Endothelial cell of umbilical vein (primary cell): ENCODE results near the gene SUMO4. TPM values are rescaled to one million over a fixed set of nuclear protein-coding genes. Genes with fewer than 3 reads are reported as not detected.

Experiments
- BruUV-seq: library from RNA; stranded (reverse); fragments of 400-500 nt; replicated peaks from 2 replicates; lab custom pipeline; 2021; lab: Mats Ljungman, UMichigan
- CTCF ChIA-PET: fragments of 300-600, 350-600 bp; sonication (Branson Sonifier 250); formaldehyde crosslinking; loops from one replicate; lab custom pipeline; 2021; ENCODE audit warnings: antibody characterized with exemption, inconsistent platforms; lab: Charles Lee
- POLR2A ChIA-PET: fragments of 300-600, 350-600 bp; sonication (Branson Sonifier 250); formaldehyde crosslinking; loops from one replicate; lab custom pipeline; 2021; ENCODE audit warnings: antibody characterized with exemption, inconsistent platforms; lab: Charles Lee
- DNase-seq: peaks from one replicate; pipeline ENCODE4 v3.0.0-alpha.2; 2011; ENCODE audit warnings: low read depth, low spot score
- FAIRE-seq: peaks from 2 replicates; lab custom pipeline; 2011; peaks lifted over from hg19 to GRCh38; lab: Jason Lieb, UNC
- H2AFZ ChIP-seq: 2 replicates; pipeline ENCODE4 v1.6.0; 2012; ENCODE audit warnings: low read depth, low read length, control low read depth, inconsistent platforms
- H3K27ac ChIP-seq: 2 replicates; pipeline ENCODE4 v1.5.1; 2011; ENCODE audit warnings: low read depth, mild to moderate bottlenecking, control low read depth, low read length, moderate library complexity; ENCODE audit not compliant: insufficient read depth
- H3K27me3 ChIP-seq, 2 experiments: 2 replicates each; pipeline versions ENCODE4 v1.6.0 to v1.6.1; 2011; ENCODE audit warnings: low read length in 2 of 2, mixed read lengths in 1 of 2; ENCODE audit not compliant: control insufficient read depth in 2 of 2, insufficient read depth in 2 of 2
- H3K36me3 ChIP-seq, 2 experiments: 2 replicates in 1 of 2; 3 replicates in 1 of 2; pipeline ENCODE4 v1.5.1; 2011; ENCODE audit warnings: low read length in 2 of 2, mild to moderate bottlenecking in 1 of 2, moderate library complexity in 1 of 2; ENCODE audit not compliant: control insufficient read depth in 2 of 2, insufficient read depth in 2 of 2; ENCODE audit errors: extremely low read depth in 1 of 2
- H3K4me1 ChIP-seq: 3 replicates; pipeline ENCODE4 v1.5.1; 2011; ENCODE audit warnings: mild to moderate bottlenecking, low read length; ENCODE audit not compliant: control insufficient read depth, insufficient read depth; ENCODE audit errors: extremely low read depth
- H3K4me2 ChIP-seq: 2 replicates; pipeline ENCODE4 v1.6.1; 2011; ENCODE audit warnings: low read length, control low read depth, mixed read lengths; ENCODE audit not compliant: insufficient read depth
- H3K4me3 ChIP-seq, 3 experiments: fragments of 200-600 bp in 1 of 3; sonication (generic), shearing (Covaris generic) in 1 of 3; replicated peaks in 1 of 3; 2 replicates each; pipeline ENCODE4 v1.5.1; 2011 to 2016; ENCODE audit warnings: control low read depth in 3 of 3, low read length in 3 of 3, mild to moderate bottlenecking in 2 of 3, inconsistent platforms in 1 of 3, low read depth in 1 of 3, moderate library complexity in 1 of 3; ENCODE audit not compliant: insufficient read depth in 1 of 3
- H3K79me2 ChIP-seq: 2 replicates; pipeline ENCODE4 v1.6.0; 2012; ENCODE audit warnings: low read length, inconsistent platforms; ENCODE audit not compliant: control insufficient read depth, insufficient read depth
- H3K9ac ChIP-seq: replicated peaks from 2 replicates; pipeline ENCODE3; 2011; ENCODE audit warnings: low read length, control low read depth; ENCODE audit not compliant: insufficient read depth; ENCODE audit errors: extremely low read depth
- H3K9me1 ChIP-seq: replicated peaks from 3 replicates; pipeline ENCODE4 v1.6.0; 2011; ENCODE audit warnings: mild to moderate bottlenecking, low read length; ENCODE audit not compliant: control insufficient read depth, insufficient read depth; ENCODE audit errors: extremely low read depth
- H3K9me3 ChIP-seq: replicated peaks from 2 replicates; pipeline ENCODE4 v1.5.1; 2012; ENCODE audit warnings: low read length, inconsistent platforms; ENCODE audit not compliant: control insufficient read depth, insufficient read depth
- H4K20me1 ChIP-seq: replicated peaks from 2 replicates; pipeline ENCODE3; 2011; ENCODE audit warnings: mild to moderate bottlenecking, low read length; ENCODE audit not compliant: control insufficient read depth, insufficient read depth; ENCODE audit errors: extremely low read depth
- FOS ChIP-seq: IDR thresholded peaks from 2 replicates; pipeline ENCODE4 v1.6.1; 2011; ENCODE audit warnings: mild to moderate bottlenecking, low read length, moderate library complexity, borderline replicate concordance; ENCODE audit not compliant: insufficient read depth
- GATA2 ChIP-seq: IDR thresholded peaks from 2 replicates; pipeline ENCODE4 v1.7.0; 2011; ENCODE audit warnings: low read depth, mild to moderate bottlenecking, moderate library complexity, mixed read lengths, low read length; ENCODE audit not compliant: insufficient read length, insufficient read depth
- POLR2A ChIP-seq: IDR thresholded peaks from 2 replicates; pipeline ENCODE4 v1.6.1; 2012; ENCODE audit warnings: low read depth, mild to moderate bottlenecking, control low read depth, low read length
- dilution Hi-C: fragments of 300-500 bp; cut with MboI; formaldehyde crosslinking; loops from one replicate; pipeline ENCODE4 v1.15.0; 2019; ENCODE audit warnings: low sequenced_read_pairs; ENCODE audit not compliant: extremely low pct_ligation_motif_present
- intact Hi-C: fragments of 100-400 bp; cut with micrococcal nuclease; formaldehyde crosslinking; loops from one replicate; pipeline ENCODE4 v1.10.0; 2022
- polyA plus RNA-seq, 4 experiments: library from polyadenylated mRNA; depleted of rRNA in 3 of 4; stranded (reverse) in 3 of 4; unstranded in 1 of 4; fragments of >200 nt; gene quantifications; 2 replicates each; pipeline versions ENCODE4 v1.2.1 to v1.2.3, GENCODE V29; 2011 to 2012; ENCODE audit warnings: missing spikeins in 1 of 4
- total RNA-seq: library from RNA; stranded (reverse); gene quantifications from 2 replicates; pipeline ENCODE4 v1.2.3, GENCODE V29; 2021
- TF ChIP-seq, protein P1 (sequence below), 2 donors: IDR thresholded peaks; 1 replicate in 1 of 2; 2 replicates in 1 of 2; pipeline ENCODE4 v1.5.1; 2011; ENCODE audit warnings: low read length in 2 of 2, mild to moderate bottlenecking in 2 of 2, moderate library complexity in 2 of 2, control low read depth in 1 of 2, inconsistent platforms in 1 of 2, low read depth in 1 of 2; ENCODE audit not compliant: insufficient read depth in 1 of 2; ENCODE audit errors: extremely low read depth in 1 of 2
- TF ChIP-seq, protein P2 (sequence below): IDR thresholded peaks from 2 replicates; pipeline ENCODE4 v1.6.1; 2011; ENCODE audit not compliant: insufficient read depth, insufficient read length

The SUMO4 gene
- total and polyA plus RNA-seq, 2 donors (not counting 3 experiments of a cell fraction or from before 2014, with no cell fraction given): 0.10 to 2.6 TPM

GRCh38 chr6:149419696-149420404, 19.8 kb downstream of the SUMO4 start:
- no TSS peak for BruUV-seq
- no peaks in the 10 kb centered on the region for H4K20me1 ChIP-seq
- peaks cover under 1 to 13% of the 10 kb centered on the region in 2 experiments for H3K27me3 ChIP-seq
- H3K4me1 ChIP-seq: no peaks in the 10 kb centered on the region
- no peak overlapping the region for H3K4me2 ChIP-seq
- no peak overlapping the region for H2AFZ ChIP-seq
- no peak overlapping the region for H3K9ac ChIP-seq
- H3K27ac ChIP-seq: no peak overlapping the region
- dilution Hi-C loops (no loop called here), intact Hi-C loops (no loop called here)
- H3K36me3 ChIP-seq: no peaks in the 10 kb centered on the region
- no peak overlapping the region for H3K4me3 ChIP-seq
- no peak for FAIRE-seq
- DNase-seq: no peak
- CTCF ChIA-PET: interaction anchor here (0.7 to 4.9 kb wide), 5 partner anchors 12 to 393 kb away, joined by 3 to 27 read pairs (median 4); partner anchors contain the start of gene TAB2
- POLR2A ChIA-PET: no interaction called here
- no peaks in the 10 kb centered on the region for H3K79me2 ChIP-seq
- H3K9me3 ChIP-seq: no peaks in the 10 kb centered on the region
- H3K9me1 ChIP-seq: no peaks in the 10 kb centered on the region
- TF ChIP-seq, protein P1, sequence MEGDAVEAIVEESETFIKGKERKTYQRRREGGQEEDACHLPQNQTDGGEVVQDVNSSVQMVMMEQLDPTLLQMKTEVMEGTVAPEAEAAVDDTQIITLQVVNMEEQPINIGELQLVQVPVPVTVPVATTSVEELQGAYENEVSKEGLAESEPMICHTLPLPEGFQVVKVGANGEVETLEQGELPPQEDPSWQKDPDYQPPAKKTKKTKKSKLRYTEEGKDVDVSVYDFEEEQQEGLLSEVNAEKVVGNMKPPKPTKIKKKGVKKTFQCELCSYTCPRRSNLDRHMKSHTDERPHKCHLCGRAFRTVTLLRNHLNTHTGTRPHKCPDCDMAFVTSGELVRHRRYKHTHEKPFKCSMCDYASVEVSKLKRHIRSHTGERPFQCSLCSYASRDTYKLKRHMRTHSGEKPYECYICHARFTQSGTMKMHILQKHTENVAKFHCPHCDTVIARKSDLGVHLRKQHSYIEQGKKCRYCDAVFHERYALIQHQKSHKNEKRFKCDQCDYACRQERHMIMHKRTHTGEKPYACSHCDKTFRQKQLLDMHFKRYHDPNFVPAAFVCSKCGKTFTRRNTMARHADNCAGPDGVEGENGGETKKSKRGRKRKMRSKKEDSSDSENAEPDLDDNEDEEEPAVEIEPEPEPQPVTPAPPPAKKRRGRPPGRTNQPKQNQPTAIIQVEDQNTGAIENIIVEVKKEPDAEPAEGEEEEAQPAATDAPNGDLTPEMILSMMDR (IDR thresholded peaks at IDR 0.05; ENCODE audit: extremely low read depth in 1 of 2, insufficient read depth in 1 of 2, low read depth in 1 of 2, low read length in 2 of 2): no peak

DNA sequence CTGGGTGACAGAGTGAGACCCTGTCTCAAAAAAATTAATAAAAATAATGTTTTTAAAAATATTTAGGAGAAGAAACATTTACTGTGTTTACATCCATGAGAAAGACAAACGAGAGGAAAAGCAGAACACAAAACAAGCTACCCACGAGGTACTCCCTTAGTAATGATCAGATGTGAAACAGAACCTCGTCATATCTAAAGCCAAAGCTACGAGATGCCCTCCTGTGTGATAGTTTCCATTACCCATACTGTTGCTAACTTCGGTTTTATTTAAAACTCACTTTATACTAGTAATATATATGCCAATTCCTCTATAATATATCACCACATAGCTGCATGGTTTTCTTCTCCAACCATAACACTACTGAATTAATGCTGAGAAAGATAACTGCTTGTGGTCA, 21.1 kb downstream of the SUMO4 start:
- Histone ChIP-seq H3K9me3 (no peaks in the 10 kb centered on the region), H3K9me1 (no peaks in the 10 kb centered on the region), H4K20me1 (no peaks in the 10 kb centered on the region), H3K27ac (no peak overlapping the region), H3K9ac (no peak overlapping the region), H2AFZ (no peak overlapping the region), H3K4me1 (no peaks in the 10 kb centered on the region), H3K27me3 (peaks cover 2 to 13% of the 10 kb centered on the region in 2 experiments), H3K79me2 (no peaks in the 10 kb centered on the region), H3K4me3 (no peak overlapping the region), H3K36me3 (no peaks in the 10 kb centered on the region), H3K4me2 (no peak overlapping the region)
- BruUV-seq: no TSS peak
- dilution Hi-C loops: no loop called here
- intact Hi-C loops: no loop called here
- TF ChIP-seq GATA2 (no peak), POLR2A (no peak), FOS (no peak)
- TF ChIP-seq, protein P2, sequence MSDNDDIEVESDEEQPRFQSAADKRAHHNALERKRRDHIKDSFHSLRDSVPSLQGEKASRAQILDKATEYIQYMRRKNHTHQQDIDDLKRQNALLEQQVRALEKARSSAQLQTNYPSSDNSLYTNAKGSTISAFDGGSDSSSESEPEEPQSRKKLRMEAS: no peak
- TF ChIP-seq, protein P1 (IDR thresholded peaks at IDR 0.05; ENCODE audit: extremely low read depth in 1 of 2, insufficient read depth in 1 of 2, low read depth in 1 of 2, low read length in 2 of 2): no peak
- FAIRE-seq: no peak
- no peak for DNase-seq
- ChIA-PET POLR2A (no interaction called here), CTCF (interaction anchor here (1.1 to 4.9 kb wide), 3 partner anchors 11 to 393 kb away, joined by 6 to 27 read pairs (median 7); no protein-coding TSS in a partner anchor)
